Measurements from ENCODE around the gene SPAG5.

GRCh38 chr17:28579526-28579925, 19.3 kb downstream of the SPAG5 start:
- TF ChIP-seq CTCF (IDR thresholded peaks at IDR 0.05): no peak
- TF ChIP-seq POLR2A (IDR thresholded peaks at IDR 0.05): no peak
- no peak for TF ChIP-seq POLR2AphosphoS5 (IDR thresholded peaks at IDR 0.05)
- TF ChIP-seq EP300 (IDR thresholded peaks at IDR 0.05): no peak

All from gastroesophageal sphincter (tissue), 3 donors.